Colonic mucosa (tissue), 4 donors: ENCODE data around the gene PLA2G4F. TPM values are rescaled to one million over a fixed set of nuclear protein-coding genes. Genes with fewer than 3 reads are reported as not detected.

Experiments used
- DNase-seq: peaks from one replicate; pipeline ENCODE4 v3.0.0-alpha.2; 2020
- H3K27ac ChIP-seq: fragments of 200-600 bp; one replicate; pipeline ENCODE4 v1.8.0; 2021
- H3K27me3 ChIP-seq: fragments of 200-600 bp; one replicate; pipeline ENCODE4 v1.8.0; 2021
- H3K36me3 ChIP-seq: fragments of 200-600 bp; one replicate; pipeline ENCODE4 v1.8.0; 2021
- H3K4me1 ChIP-seq: fragments of 200-600 bp; one replicate; pipeline ENCODE4 v1.8.0; 2021; ENCODE audit warnings: mild to moderate bottlenecking
- H3K4me3 ChIP-seq: fragments of 200-600 bp; one replicate; pipeline ENCODE4 v1.8.0; 2021
- H3K9ac ChIP-seq, 2 donors: one replicate each; pipeline ENCODE4 v1.7.0; 2013; ENCODE audit warnings: control low read depth in 2 of 2, low read depth in 2 of 2, low read length in 2 of 2
- H3K9me3 ChIP-seq: fragments of 200-600 bp; one replicate; pipeline ENCODE4 v1.8.0; 2021
- CTCF ChIP-seq: fragments of 200-600 bp; IDR thresholded peaks from one replicate; pipeline ENCODE4 v1.8.0; 2022; ENCODE audit warnings: antibody characterized with exemption, mild to moderate bottlenecking
- intact Hi-C: fragments of 100-400 bp; cut with DNase I; formaldehyde crosslinking; loops from one replicate; pipeline ENCODE4 v1.14.1; 2022
- total RNA-seq, 2 donors: library from RNA; stranded (reverse); fragmentation: NEBNext Ultra II Directional in 1 of 2; extraction: Animal tissue kit (Norgen Biotek cat#: 25700) in 1 of 2; gene quantifications; one replicate each; pipeline ENCODE4 v1.2.1, GENCODE V29; 2021
- donor health status: healthy.
- donor health status: DM: no; HTN: no; CAD: no.
- donor health status: DM: no; HTN: no; CAD: no.

The PLA2G4F gene
- total RNA-seq, 2 donors from 2014 or later: 27.7 to 30.2 TPM

GRCh38 chr15:42185801-42186200 is 29.4 kb upstream of the PLA2G4F start:
- no peak for TF ChIP-seq CTCF
- no peaks in the 10 kb centered on the region for H3K9me3 ChIP-seq
- no peak for DNase-seq
- intact Hi-C loops: no loop called here
- H3K4me3 ChIP-seq: no peak overlapping the region
- H3K9ac ChIP-seq: no peak overlapping the region
- H3K36me3 ChIP-seq: peaks cover 13% of the 10 kb centered on the region
- H3K27me3 ChIP-seq: no peaks in the 10 kb centered on the region
- H3K4me1 ChIP-seq: no peaks in the 10 kb centered on the region
- H3K27ac ChIP-seq: no peak overlapping the region

GRCh38 chr15:42184736-42185135 is 28.3 kb upstream of the PLA2G4F start:
- H3K9me3 ChIP-seq: no peaks in the 10 kb centered on the region
- H3K4me1 ChIP-seq: no peaks in the 10 kb centered on the region
- H3K36me3 ChIP-seq: peaks cover 6% of the 10 kb centered on the region
- H3K27me3 ChIP-seq: no peaks in the 10 kb centered on the region
- intact Hi-C loops: no loop called here
- no peak overlapping the region for H3K4me3 ChIP-seq
- no peak for DNase-seq
- no peak overlapping the region for H3K27ac ChIP-seq
- no peak for TF ChIP-seq CTCF
- H3K9ac ChIP-seq: no peak overlapping the region

- Histone ChIP-seq H3K27me3 (no peaks in the 10 kb centered on the region), H3K36me3 (peaks cover 6% of the 10 kb centered on the region), H3K27ac (no peak overlapping the region), H3K9ac (no peak overlapping the region), H3K9me3 (no peaks in the 10 kb centered on the region), H3K4me1 (no peaks in the 10 kb centered on the region), H3K4me3 (no peak overlapping the region)
- intact Hi-C loops: no loop called here
- no peak for DNase-seq
- TF ChIP-seq CTCF: no peak
These were observed 27.9 kb upstream of the PLA2G4F start for GRCh38 chr15:42184296-42184695.

GRCh38 chr15:42182961-42183360 is 26.5 kb upstream of the PLA2G4F start:
- DNase-seq: no peak
- no peak overlapping the region for H3K27ac ChIP-seq

GRCh38 chr15:42182328-42182886 is 26.0 kb upstream of the PLA2G4F start:
- Histone ChIP-seq H3K9me3 (no peaks in the 10 kb centered on the region), H3K27me3 (no peaks in the 10 kb centered on the region), H3K9ac (no peak overlapping the region), H3K4me1 (no peaks in the 10 kb centered on the region), H3K4me3 (no peak overlapping the region), H3K36me3 (peaks cover 6% of the 10 kb centered on the region), H3K27ac (no peak overlapping the region)
- DNase-seq: no peak
- TF ChIP-seq CTCF: no peak
- intact Hi-C loops: no loop called here

More at GRCh38 chr15:42182961-42183360, 26.5 kb upstream of the PLA2G4F start:
- H3K4me3 ChIP-seq: no peak overlapping the region
- intact Hi-C loops: no loop called here
- no peak for TF ChIP-seq CTCF
- peaks cover 6% of the 10 kb centered on the region for H3K36me3 ChIP-seq
- H3K27me3 ChIP-seq: no peaks in the 10 kb centered on the region
- H3K9me3 ChIP-seq: no peaks in the 10 kb centered on the region
- no peaks in the 10 kb centered on the region for H3K4me1 ChIP-seq
- no peak overlapping the region for H3K9ac ChIP-seq
